Vagina (tissue), 2 donors: Measurements from ENCODE around the gene CCDC38.

ENCODE experiments used
- CTCF ChIP-seq, 3 experiments: fragments of 450-650 bp in 2 of 3; fragments of 200-600 bp in 1 of 3; sonication (generic) in 1 of 3; IDR thresholded peaks; one replicate each; pipeline ENCODE4 v1.5.1; 2017 to 2019; ENCODE audit warnings: antibody characterized with exemption in 3 of 3, mild to moderate bottlenecking in 2 of 3, moderate library complexity in 2 of 3
- POLR2A ChIP-seq, 2 donors: fragments of 450-650 bp; IDR thresholded peaks; one replicate each; pipeline ENCODE4 v1.6.1; 2017; ENCODE audit warnings: antibody characterized with exemption in 2 of 2, mild to moderate bottlenecking in 2 of 2, moderate library complexity in 2 of 2
- POLR2AphosphoS5 ChIP-seq, 2 donors: sonication (generic); formaldehyde crosslinking; IDR thresholded peaks; one replicate each; pipeline ENCODE4 v1.9.0; 2017; ENCODE audit warnings: antibody characterized with exemption in 2 of 2, mild to moderate bottlenecking in 2 of 2, low read depth in 1 of 2; ENCODE audit not compliant: insufficient read depth in 1 of 2

- TF ChIP-seq POLR2A (IDR thresholded peaks at IDR 0.05) (no peak), CTCF (IDR thresholded peaks at IDR 0.05) (no peak), POLR2AphosphoS5 (IDR thresholded peaks at IDR 0.05; ENCODE audit: insufficient read depth in 1 of 2, low read depth in 1 of 2) (no peak)
These were observed 84.6 kb downstream of the CCDC38 start for GRCh38 chr12:95857799-95858198.
